ENCODE data around the gene HEATR9. TPM values are rescaled to one million over a fixed set of nuclear protein-coding genes. Genes with fewer than 3 reads are reported as not detected.
A peak's percentile ranks its signal among the peaks of the same experiment; 100 is the strongest.
"Not testable (repeated sequence)": the region's sequence is repeated elsewhere in the genome, so short reads cannot be mapped to it uniquely, and the experiment has no call there.

The HEATR9 gene
- total and polyA plus RNA-seq, 2 donors (not counting 3 experiments of a cell fraction or from before 2014, with no cell fraction given), result not detected

DNA sequence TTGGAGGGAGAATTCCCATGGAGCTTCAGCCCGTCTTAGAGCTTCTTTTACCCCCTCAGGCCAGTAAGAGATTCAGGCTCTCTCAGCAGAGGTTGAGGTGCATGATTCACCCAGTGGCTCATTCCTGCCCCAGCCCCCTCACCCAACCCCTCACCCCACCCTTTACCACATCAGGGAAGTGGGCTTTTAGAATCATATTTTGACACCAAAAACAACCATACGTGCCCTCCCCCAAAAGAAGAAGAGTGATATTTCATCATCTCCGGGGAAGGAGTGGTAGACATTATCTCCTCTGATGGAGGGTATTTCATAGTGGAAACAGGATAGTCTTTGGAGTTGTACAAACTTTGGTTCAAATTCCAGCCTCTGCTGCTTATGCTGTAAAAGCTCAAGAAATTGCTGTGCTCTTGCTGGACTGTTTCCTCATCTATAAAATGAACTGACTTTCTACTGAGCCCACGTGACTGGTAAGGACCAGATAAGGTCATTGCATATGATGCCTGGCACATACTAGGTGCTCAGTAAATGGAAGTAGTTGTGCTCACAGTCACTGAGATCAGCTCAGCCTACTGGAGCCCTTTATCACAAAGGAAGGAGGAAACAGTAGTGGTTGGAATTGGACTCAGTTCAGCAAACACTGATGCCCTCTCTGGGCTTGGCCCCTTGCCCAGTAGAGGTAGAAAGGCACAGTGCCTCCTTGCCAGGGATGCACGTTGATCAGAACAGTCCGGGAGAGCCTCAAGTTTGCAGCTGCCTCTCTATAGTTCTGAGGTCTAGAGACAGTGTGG, 29.8 kb upstream of the HEATR9 start:
- intact Hi-C loops (cut with micrococcal nuclease) (no loop called here), dilution Hi-C loops (cut with MboI; ENCODE audit: extremely low pct_ligation_motif_present, low sequenced_read_pairs) (no loop called here)
- ChIA-PET POLR2A (no interaction called here), CTCF (no interaction called here)
- FAIRE-seq (no peak), DNase-seq (ENCODE audit: low read depth, low spot score) (peak; percentile 15)
- Histone ChIP-seq H3K9me1 (replicated peaks; ENCODE audit: control insufficient read depth, extremely low read depth, insufficient read depth, low read length) (no peaks in the 10 kb centered on the region), H3K36me3 (ENCODE audit: control insufficient read depth in 2 of 2, extremely low read depth in 1 of 2, insufficient read depth in 2 of 2, low read length in 2 of 2) (no peaks in the 10 kb centered on the region), H2AFZ (ENCODE audit: low read depth, low read length) (no peak overlapping the region), H3K4me3 (replicated peaks in 1 of 3; ENCODE audit: insufficient read depth in 1 of 3, low read depth in 1 of 3, low read length in 3 of 3) (no peak overlapping the region), H3K9me3 (replicated peaks; ENCODE audit: control insufficient read depth, insufficient read depth, low read length) (no peaks in the 10 kb centered on the region), H3K9ac (replicated peaks; ENCODE audit: extremely low read depth, insufficient read depth, low read length) (no peak overlapping the region), H3K27ac (ENCODE audit: insufficient read depth, low read depth, low read length) (no peak overlapping the region), H3K79me2 (ENCODE audit: control insufficient read depth, insufficient read depth, low read length) (no peaks in the 10 kb centered on the region), H4K20me1 (replicated peaks; ENCODE audit: control insufficient read depth, extremely low read depth, insufficient read depth, low read length) (no peaks in the 10 kb centered on the region), H3K4me2 (ENCODE audit: insufficient read depth, low read length) (no peak overlapping the region), H3K4me1 (ENCODE audit: control insufficient read depth, extremely low read depth, insufficient read depth, low read length) (no peaks in the 10 kb centered on the region), H3K27me3 (ENCODE audit: control insufficient read depth in 2 of 2, insufficient read depth in 2 of 2, low read length in 2 of 2) (peaks cover 0 to 4% of the 10 kb centered on the region in 2 experiments)
- no TSS peak for BruUV-seq (replicated peaks)
- TF ChIP-seq POLR2A (IDR thresholded peaks at IDR 0.05; ENCODE audit: low read depth, low read length) (no peak), GATA2 (IDR thresholded peaks at IDR 0.05; ENCODE audit: insufficient read depth, insufficient read length, low read depth, low read length) (no peak), FOS (IDR thresholded peaks at IDR 0.05; ENCODE audit: borderline replicate concordance, insufficient read depth, low read length) (no peak), EZH2 (IDR thresholded peaks at IDR 0.05; ENCODE audit: borderline replicate concordance, low read depth, low read length, severe bottlenecking) (no peak), JUN (IDR thresholded peaks at IDR 0.05; ENCODE audit: borderline replicate concordance, insufficient read depth, insufficient read length, low read depth) (no peak), POLR2AphosphoS5 (IDR thresholded peaks at IDR 0.05; ENCODE audit: insufficient read depth, low read depth, low read length) (no peak)

- intact Hi-C loops (cut with micrococcal nuclease); DNase-seq (ENCODE audit: low read depth, low spot score); H2AFZ ChIP-seq (ENCODE audit: low read depth, low read length); H3K9me1 ChIP-seq (replicated peaks; ENCODE audit: control insufficient read depth, extremely low read depth, insufficient read depth, low read length); H3K27me3 ChIP-seq (ENCODE audit: control insufficient read depth in 2 of 2, insufficient read depth in 2 of 2, low read length in 2 of 2); H3K9ac ChIP-seq (replicated peaks; ENCODE audit: extremely low read depth, insufficient read depth, low read length); H3K79me2 ChIP-seq (ENCODE audit: control insufficient read depth, insufficient read depth, low read length); dilution Hi-C loops (cut with MboI; ENCODE audit: extremely low pct_ligation_motif_present, low sequenced_read_pairs); FAIRE-seq; POLR2A ChIA-PET; BruUV-seq (replicated peaks); H3K27ac ChIP-seq (ENCODE audit: insufficient read depth, low read depth, low read length); H3K4me1 ChIP-seq (ENCODE audit: control insufficient read depth, extremely low read depth, insufficient read depth, low read length); H3K4me2 ChIP-seq (ENCODE audit: insufficient read depth, low read length); H3K36me3 ChIP-seq (ENCODE audit: control insufficient read depth in 2 of 2, extremely low read depth in 1 of 2, insufficient read depth in 2 of 2, low read length in 2 of 2); H4K20me1 ChIP-seq (replicated peaks; ENCODE audit: control insufficient read depth, extremely low read depth, insufficient read depth, low read length); H3K4me3 ChIP-seq (replicated peaks in 1 of 3; ENCODE audit: insufficient read depth in 1 of 3, low read depth in 1 of 3, low read length in 3 of 3); H3K9me3 ChIP-seq (replicated peaks; ENCODE audit: control insufficient read depth, insufficient read depth, low read length); CTCF ChIA-PET: not testable (repeated sequence)
These were observed 29.1 kb upstream of the HEATR9 start for GRCh38 chr17:35897772-35898171.

Data from endothelial cell of umbilical vein (primary cell).